Stimulated activated CD8-positive, alpha-beta memory T cell treated with anti-CD3 and anti-CD28 coated beads, Interleukin-4, amount 100 ng/mL, for 24 hours (primary cell): Measurements from ENCODE around the gene PSMB5.

Experiments used
- DNase-seq: peaks from one replicate; pipeline ENCODE4 v3.0.0-alpha.2; 2020; ENCODE audit warnings: low read depth

PSMB5 gene

DNA sequence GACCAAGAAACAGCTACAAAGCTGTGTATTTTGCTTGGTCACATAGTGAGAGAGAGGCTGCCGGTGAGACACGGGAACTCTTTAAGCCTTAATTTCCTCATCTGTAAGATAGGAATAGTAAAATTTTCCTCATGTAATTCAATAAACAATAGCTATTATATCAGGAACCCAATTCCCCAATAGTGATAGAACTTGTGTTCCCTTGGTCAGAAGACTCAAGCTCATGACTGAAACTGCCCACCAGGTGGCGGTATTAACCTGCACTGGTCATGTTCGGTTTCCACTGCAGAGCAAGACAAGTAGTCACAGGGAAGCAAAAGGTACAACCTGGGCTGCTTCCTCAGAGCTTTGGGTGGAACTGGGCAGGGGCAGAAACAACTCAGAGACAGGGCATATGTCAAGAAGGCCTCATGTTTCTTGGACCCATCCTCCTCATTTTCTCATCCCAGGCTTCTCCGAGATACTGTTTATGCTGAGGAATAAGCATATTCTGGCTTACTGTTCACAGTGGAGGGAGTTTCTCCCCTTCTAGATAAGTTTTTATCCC, 48.1 kb downstream of the PSMB5 start:
- DNase-seq = peak; percentile 77

DNA sequence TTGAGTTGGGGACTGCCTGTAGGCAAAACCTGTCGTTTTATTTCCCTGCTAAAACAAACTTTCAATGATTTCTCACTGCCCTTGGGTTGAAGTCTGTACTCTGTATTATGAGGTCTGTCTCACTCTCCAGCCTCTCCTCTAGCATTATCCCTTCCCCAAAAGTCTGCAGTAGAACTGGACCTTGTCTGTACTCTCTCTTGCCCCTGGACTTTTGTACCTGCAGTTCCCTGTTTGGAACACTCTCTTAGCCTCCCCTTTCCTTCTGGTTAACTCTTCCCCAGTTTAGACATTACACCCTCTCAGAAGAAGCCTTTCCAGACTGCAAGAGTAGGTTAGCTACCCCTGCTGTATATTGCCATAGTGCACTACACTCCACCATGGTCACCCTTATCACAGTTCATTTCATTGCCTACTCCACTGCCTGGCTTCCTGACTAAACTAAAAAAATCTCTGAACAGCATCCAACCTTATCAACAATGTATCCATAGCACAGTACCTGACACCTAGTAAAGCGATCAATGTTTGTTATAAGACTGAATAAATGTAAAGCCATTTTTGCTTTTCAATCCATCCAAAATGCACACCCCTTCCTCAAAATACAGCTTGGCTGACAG, 48.7 kb downstream of the PSMB5 start:
- DNase-seq = no peak

GRCh38 chr14:22984959-22985658, 49.6 kb downstream of the PSMB5 start:
- no peak for DNase-seq

- peak; percentile 56 for DNase-seq
Measured at GRCh38 chr14:22982477-22983245, 52.0 kb downstream of the PSMB5 start, which contains the start of gene AJUBA. Gene AJUBA (minus strand): TSS chr14:22982551. CDS start chr14:22982266, 285 bp downstream.

- DNase-seq = no peak
Measured at GRCh38 chr14:22981876-22982476, 52.7 kb downstream of the PSMB5 start.

- DNase-seq = no peak
Measured at GRCh38 chr14:22981090-22981875, 53.4 kb downstream of the PSMB5 start.

DNA sequence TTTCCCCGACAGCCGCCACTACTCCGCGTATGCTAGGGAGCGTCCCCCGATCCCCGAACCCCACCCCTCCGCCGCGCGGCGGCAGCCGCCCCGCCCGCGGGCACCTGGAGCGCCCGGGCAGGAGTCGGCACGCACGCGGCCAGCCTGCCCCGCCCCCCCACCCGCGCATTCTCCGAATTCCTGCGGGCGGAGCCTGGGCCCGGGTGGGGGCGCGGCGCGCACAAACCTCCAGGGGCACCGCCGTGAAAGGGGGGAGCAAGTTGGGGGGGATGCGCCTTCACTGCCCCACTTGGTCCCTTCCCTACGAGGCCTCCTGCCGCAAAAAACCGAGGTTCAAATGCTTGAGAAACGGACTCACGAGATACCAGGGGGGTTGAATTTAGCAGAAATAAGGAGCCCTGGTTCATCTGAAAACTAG, 54.0 kb downstream of the PSMB5 start:
- DNase-seq = peak; percentile 17

DNA sequence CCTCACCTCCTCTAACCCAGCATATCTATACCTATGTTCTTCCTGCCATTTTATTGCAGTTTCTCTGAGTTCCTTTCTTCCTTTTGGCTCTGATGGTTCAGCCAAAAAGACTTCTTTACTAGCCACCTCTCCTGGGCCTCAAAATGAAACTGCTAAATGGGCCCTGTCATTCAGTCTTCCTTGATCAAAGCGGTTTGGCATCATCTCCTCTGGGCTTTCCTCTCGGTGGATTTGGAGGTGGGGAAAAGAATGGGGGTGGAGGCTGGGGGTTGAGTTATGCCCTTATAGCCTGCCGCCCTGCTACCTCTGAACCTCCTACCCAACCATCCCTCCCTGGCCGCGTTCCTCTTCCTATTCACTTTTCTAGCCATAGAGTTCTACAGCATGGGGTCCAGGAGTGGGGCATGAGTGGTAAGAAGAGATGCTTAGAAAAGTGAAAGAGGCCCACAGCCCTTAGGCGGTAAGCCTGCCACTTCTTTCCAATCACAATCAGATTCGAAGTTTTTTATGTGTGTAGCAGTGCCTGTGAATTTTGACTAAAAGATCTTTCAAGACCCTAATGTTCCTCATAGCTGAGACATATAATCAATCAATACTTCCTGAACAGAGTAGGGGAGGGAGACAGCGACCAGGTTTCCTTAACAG, 54.8 kb downstream of the PSMB5 start:
- DNase-seq = no peak

DNA sequence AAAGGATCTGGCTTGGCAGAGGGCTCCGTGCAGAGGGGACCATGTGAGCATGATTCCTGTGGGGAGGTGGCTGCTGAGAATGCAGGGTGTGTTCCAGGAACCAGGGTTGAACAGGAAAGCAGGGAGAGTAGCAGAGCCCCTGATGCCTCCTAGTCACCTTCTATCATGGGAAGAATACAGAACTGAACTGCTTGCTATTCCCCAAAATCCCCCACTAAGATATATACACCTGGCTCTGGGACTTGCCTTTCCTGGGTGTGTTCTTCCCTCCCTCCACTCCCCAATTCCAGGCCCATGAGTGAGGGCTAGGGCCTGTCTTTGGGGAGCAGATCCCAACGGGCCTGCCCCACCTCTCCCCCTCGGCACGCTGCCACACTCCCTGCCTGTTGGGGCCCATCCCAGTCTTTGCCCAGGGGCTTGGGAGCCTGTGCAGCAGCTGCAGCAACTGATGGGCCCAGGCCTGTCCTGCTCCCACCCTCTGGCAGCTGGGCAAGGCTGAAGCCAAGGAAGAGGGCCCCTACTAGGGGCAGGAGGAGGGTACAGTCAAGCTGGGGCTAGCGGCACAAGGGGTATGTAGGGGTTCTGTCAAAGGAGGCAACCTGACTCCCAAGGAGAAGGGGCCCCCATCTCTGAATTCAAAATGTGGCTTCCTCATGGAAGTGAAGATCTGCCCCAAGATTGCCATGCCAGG, 55.6 kb downstream of the PSMB5 start:
- DNase-seq = no peak

GRCh38 chr14:22978487-22978837, 56.2 kb downstream of the PSMB5 start:
- DNase-seq = no peak

DNA sequence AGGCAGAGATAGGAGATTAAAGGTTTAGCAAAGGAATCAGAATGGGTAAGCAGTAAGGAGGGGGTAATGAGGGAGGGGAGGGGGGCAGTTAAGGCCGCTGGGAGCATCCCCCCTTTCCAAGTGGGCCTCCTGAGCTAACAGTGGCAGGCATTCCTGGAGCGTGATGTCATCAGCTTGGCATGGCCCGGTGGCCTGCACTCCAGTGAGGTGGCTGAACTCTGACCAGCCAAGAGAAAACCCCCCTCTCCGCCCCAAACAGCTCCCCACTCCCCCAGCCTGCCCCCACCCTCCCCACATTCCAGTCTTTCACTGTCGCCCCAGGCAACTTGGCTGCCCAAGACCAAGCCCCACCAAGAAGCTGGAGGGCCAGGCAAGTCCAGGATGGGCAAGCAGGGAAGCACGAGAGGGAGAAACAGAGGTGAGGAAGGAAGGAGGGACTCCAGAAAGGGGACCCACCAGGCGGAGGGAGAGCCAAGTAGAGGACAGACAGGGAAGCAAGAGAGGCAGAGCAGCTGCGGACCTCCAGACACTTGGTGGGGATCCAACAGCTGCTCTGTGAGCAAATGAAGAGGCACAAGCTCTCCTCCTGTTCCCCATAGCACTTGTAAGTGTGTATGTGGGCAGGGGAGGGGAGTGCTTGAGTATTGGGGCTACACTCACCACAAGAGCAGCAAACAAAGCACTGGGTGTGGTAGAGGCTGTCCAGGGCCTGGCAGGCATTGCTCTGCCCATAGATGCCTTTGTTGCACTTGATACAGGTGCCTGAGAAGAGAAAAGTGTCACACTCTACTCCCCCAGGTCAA, 56.8 kb downstream of the PSMB5 start:
- no peak for DNase-seq

DNA sequence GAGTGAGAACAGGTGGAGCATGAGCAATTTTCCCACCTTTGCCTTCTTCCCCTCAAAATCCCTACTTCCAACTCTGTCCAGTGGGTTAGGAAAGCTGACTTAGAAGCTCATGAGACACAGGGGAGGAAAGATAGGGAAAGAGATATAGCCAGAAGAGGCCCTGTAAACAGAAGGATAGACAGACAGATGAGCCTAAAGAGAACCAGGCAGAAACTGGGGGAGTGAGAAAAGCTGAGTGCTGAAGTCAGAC, 57.3 kb downstream of the PSMB5 start:
- DNase-seq = no peak

- no peak for DNase-seq
Measured at GRCh38 chr14:22976620-22977433, 57.9 kb downstream of the PSMB5 start.
